Muscle of leg (tissue), 11 donors: ENCODE results near the gene CAB39. TPM values are rescaled to one million over a fixed set of nuclear protein-coding genes. Genes with fewer than 3 reads are reported as not detected.

Experiments
- DNase-seq: peaks from one replicate; pipeline ENCODE4 v3.0.0; 2013
- H3K27ac ChIP-seq: one replicate; pipeline ENCODE4 v1.5.1; 2013; ENCODE audit warnings: mild to moderate bottlenecking, low read length, control low read depth
- H3K27me3 ChIP-seq: one replicate; pipeline ENCODE4 v1.6.1; 2013; ENCODE audit warnings: low read length; ENCODE audit not compliant: control insufficient read depth, insufficient read depth
- H3K36me3 ChIP-seq: one replicate; pipeline ENCODE4 v1.6.1; 2013; ENCODE audit warnings: low read length; ENCODE audit not compliant: control insufficient read depth, insufficient read depth
- H3K4me1 ChIP-seq: one replicate; pipeline ENCODE4 v1.6.1; 2013; ENCODE audit warnings: low read length; ENCODE audit not compliant: control insufficient read depth, insufficient read depth
- H3K4me3 ChIP-seq: one replicate; pipeline ENCODE4 v1.5.1; 2013; ENCODE audit warnings: low read length, control low read depth
- H3K9me3 ChIP-seq: replicated peaks from 2 replicates; pipeline ENCODE4 v1.6.1; 2013; ENCODE audit warnings: low read depth, low read length; ENCODE audit not compliant: control insufficient read depth
- WGBS: methylation state at CpG from one replicate; pipeline ENCODE4 v1.1.5; 2013; ENCODE audit warnings: missing lambda C conversion rate; ENCODE audit not compliant: insufficient coverage; 5-methylcytosine and 5-hydroxymethylcytosine counted together
- polyA plus RNA-seq, 8 donors: library from polyadenylated mRNA; unstranded; fragments of 120-200 nt; gene quantifications; one replicate each; pipeline versions ENCODE4 v1.2.1 to v1.2.3, GENCODE V29; 2013; ENCODE audit warnings: inconsistent platforms in 1 of 8, low replicate concordance in 1 of 8; ENCODE audit not compliant: insufficient read length in 8 of 8, insufficient read depth in 1 of 8
- total RNA-seq: library from RNA; stranded (reverse); fragments of 120-200 nt; gene quantifications from one replicate; pipeline ENCODE4 v1.2.4, GENCODE V29; 2013

CAB39 gene
- total and polyA plus RNA-seq, 9 donors = 48.3 to 61.8 (median 57.9) TPM

- Histone ChIP-seq H3K27me3 (no peaks in the 10 kb centered on the region), H3K27ac (peak overlapping the region; percentile 77), H3K9me3 (no peaks in the 10 kb centered on the region), H3K4me1 (peaks cover 48% of the 10 kb centered on the region), H3K4me3 (no peak overlapping the region), H3K36me3 (no peaks in the 10 kb centered on the region)
- no peak for DNase-seq
- 38% methylated on average over 4 of the region's 8 CpGs for WGBS
These were observed 43.2 kb upstream of the CAB39 start for GRCh38 chr2:230669386-230669950.

- peak overlapping the region; percentile 29 for H3K27ac ChIP-seq
- no peak overlapping the region for H3K4me3 ChIP-seq
- peak; percentile 34 for DNase-seq
- H3K27me3 ChIP-seq = no peaks in the 10 kb centered on the region
- no peaks in the 10 kb centered on the region for H3K9me3 ChIP-seq
- no CpG with 5 or more reads among the region's 4 CpGs for WGBS
- no peaks in the 10 kb centered on the region for H3K36me3 ChIP-seq
- H3K4me1 ChIP-seq = peaks cover 55% of the 10 kb centered on the region
These were observed 41.5 kb upstream of the CAB39 start for GRCh38 chr2:230671117-230671516.

GRCh38 chr2:230672836-230673235 lies 39.8 kb upstream of the CAB39 start:
- Histone ChIP-seq H3K4me3 (no peak overlapping the region), H3K27ac (peak overlapping the region; percentile 42), H3K4me1 (peaks cover 41% of the 10 kb centered on the region), H3K9me3 (peaks cover under 1% of the 10 kb centered on the region), H3K36me3 (no peaks in the 10 kb centered on the region), H3K27me3 (no peaks in the 10 kb centered on the region)
- WGBS = 67% methylated on average over 4 of the region's 12 CpGs
- no peak for DNase-seq

- Histone ChIP-seq H3K27ac (peak overlapping the region; percentile 79), H3K36me3 (no peaks in the 10 kb centered on the region), H3K9me3 (peaks cover 4% of the 10 kb centered on the region), H3K4me3 (no peak overlapping the region), H3K4me1 (peaks cover 25% of the 10 kb centered on the region), H3K27me3 (no peaks in the 10 kb centered on the region)
- no peak for DNase-seq
- 66% methylated on average over 2 of the region's 2 CpGs for WGBS
These were observed 38.2 kb upstream of the CAB39 start for GRCh38 chr2:230674401-230674800.

- peaks cover 4% of the 10 kb centered on the region for H3K9me3 ChIP-seq
- H3K4me1 ChIP-seq = peaks cover 20% of the 10 kb centered on the region
- H3K4me3 ChIP-seq = no peak overlapping the region
- 68% methylated on average over 2 of the region's 5 CpGs for WGBS
- no peaks in the 10 kb centered on the region for H3K36me3 ChIP-seq
- H3K27me3 ChIP-seq = no peaks in the 10 kb centered on the region
- peak overlapping the region; percentile 79 for H3K27ac ChIP-seq
- no peak for DNase-seq
These were observed 37.5 kb upstream of the CAB39 start for GRCh38 chr2:230674966-230675672.

- Histone ChIP-seq H3K4me3 (no peak overlapping the region), H3K4me1 (peaks cover 19% of the 10 kb centered on the region), H3K9me3 (peaks cover 4% of the 10 kb centered on the region), H3K27me3 (no peaks in the 10 kb centered on the region), H3K36me3 (no peaks in the 10 kb centered on the region), H3K27ac (no peak overlapping the region)
- DNase-seq = no peak
- no CpG with 5 or more reads among the region's 4 CpGs for WGBS
These were observed 36.1 kb upstream of the CAB39 start for GRCh38 chr2:230676546-230676945.

GRCh38 chr2:230677201-230677946 lies 35.3 kb upstream of the CAB39 start:
- peaks cover 4% of the 10 kb centered on the region for H3K9me3 ChIP-seq
- H3K27me3 ChIP-seq = no peaks in the 10 kb centered on the region
- no peaks in the 10 kb centered on the region for H3K36me3 ChIP-seq
- no peak for DNase-seq
- H3K4me1 ChIP-seq = peaks cover 19% of the 10 kb centered on the region
- H3K4me3 ChIP-seq = no peak overlapping the region
- WGBS = 88% methylated on average over 3 of the region's 5 CpGs
- H3K27ac ChIP-seq = no peak overlapping the region

GRCh38 chr2:230678018-230678417 lies 34.6 kb upstream of the CAB39 start:
- WGBS = no CpG with 5 or more reads among the region's 1 CpG
- DNase-seq = no peak
- Histone ChIP-seq H3K27me3 (no peaks in the 10 kb centered on the region), H3K9me3 (peaks cover 4% of the 10 kb centered on the region), H3K4me3 (no peak overlapping the region), H3K36me3 (no peaks in the 10 kb centered on the region), H3K27ac (no peak overlapping the region), H3K4me1 (peaks cover 15% of the 10 kb centered on the region)

GRCh38 chr2:230678451-230678850 lies 34.2 kb upstream of the CAB39 start:
- no peak for DNase-seq
- Histone ChIP-seq H3K36me3 (no peaks in the 10 kb centered on the region), H3K27ac (no peak overlapping the region), H3K4me1 (peaks cover 18% of the 10 kb centered on the region), H3K4me3 (no peak overlapping the region), H3K9me3 (peaks cover 4% of the 10 kb centered on the region), H3K27me3 (no peaks in the 10 kb centered on the region)

GRCh38 chr2:230680463-230681170 lies 32.0 kb upstream of the CAB39 start:
- no peak overlapping the region for H3K4me3 ChIP-seq
- H3K36me3 ChIP-seq = no peaks in the 10 kb centered on the region
- no peak for DNase-seq
- H3K27me3 ChIP-seq = no peaks in the 10 kb centered on the region
- 78% methylated on average over 11 of the region's 11 CpGs for WGBS
- H3K27ac ChIP-seq = no peak overlapping the region
- peaks cover 5% of the 10 kb centered on the region for H3K4me1 ChIP-seq
- peaks cover 4% of the 10 kb centered on the region for H3K9me3 ChIP-seq
